HEK293 (cell line): Measurements from ENCODE around the gene LCN6.

ENCODE experiments used
- ZNF311 ChIP-seq: fragments of 450-650 bp; formaldehyde crosslinking; IDR thresholded peaks from 2 replicates; pipeline ENCODE4 v1.5.1; 2017; ENCODE audit warnings: missing biosample characterization, missing genetic modification characterization, borderline replicate concordance
- ZNF514 ChIP-seq: fragments of 450-650 bp; formaldehyde crosslinking; IDR thresholded peaks from 2 replicates; pipeline ENCODE4 v1.5.1; 2016; ENCODE audit warnings: missing biosample characterization, missing genetic modification characterization
- TF ChIP-seq, protein P1 (sequence below): fragments of 450-650 bp; formaldehyde crosslinking; IDR thresholded peaks from 2 replicates; pipeline ENCODE4 v1.5.1; 2016; ENCODE audit warnings: missing biosample characterization, missing genetic modification characterization
- TF ChIP-seq, protein P2 (sequence below): fragments of 450-650 bp; formaldehyde crosslinking; IDR thresholded peaks from 2 replicates; pipeline ENCODE4 v1.5.1; 2016; ENCODE audit warnings: missing biosample characterization, missing genetic modification characterization, low read depth

- TF ChIP-seq, protein P1, sequence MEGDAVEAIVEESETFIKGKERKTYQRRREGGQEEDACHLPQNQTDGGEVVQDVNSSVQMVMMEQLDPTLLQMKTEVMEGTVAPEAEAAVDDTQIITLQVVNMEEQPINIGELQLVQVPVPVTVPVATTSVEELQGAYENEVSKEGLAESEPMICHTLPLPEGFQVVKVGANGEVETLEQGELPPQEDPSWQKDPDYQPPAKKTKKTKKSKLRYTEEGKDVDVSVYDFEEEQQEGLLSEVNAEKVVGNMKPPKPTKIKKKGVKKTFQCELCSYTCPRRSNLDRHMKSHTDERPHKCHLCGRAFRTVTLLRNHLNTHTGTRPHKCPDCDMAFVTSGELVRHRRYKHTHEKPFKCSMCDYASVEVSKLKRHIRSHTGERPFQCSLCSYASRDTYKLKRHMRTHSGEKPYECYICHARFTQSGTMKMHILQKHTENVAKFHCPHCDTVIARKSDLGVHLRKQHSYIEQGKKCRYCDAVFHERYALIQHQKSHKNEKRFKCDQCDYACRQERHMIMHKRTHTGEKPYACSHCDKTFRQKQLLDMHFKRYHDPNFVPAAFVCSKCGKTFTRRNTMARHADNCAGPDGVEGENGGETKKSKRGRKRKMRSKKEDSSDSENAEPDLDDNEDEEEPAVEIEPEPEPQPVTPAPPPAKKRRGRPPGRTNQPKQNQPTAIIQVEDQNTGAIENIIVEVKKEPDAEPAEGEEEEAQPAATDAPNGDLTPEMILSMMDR (tag by site-specific recombination), result no peak
- no peak for TF ChIP-seq ZNF311 (tag by site-specific recombination)
- TF ChIP-seq, protein P2, sequence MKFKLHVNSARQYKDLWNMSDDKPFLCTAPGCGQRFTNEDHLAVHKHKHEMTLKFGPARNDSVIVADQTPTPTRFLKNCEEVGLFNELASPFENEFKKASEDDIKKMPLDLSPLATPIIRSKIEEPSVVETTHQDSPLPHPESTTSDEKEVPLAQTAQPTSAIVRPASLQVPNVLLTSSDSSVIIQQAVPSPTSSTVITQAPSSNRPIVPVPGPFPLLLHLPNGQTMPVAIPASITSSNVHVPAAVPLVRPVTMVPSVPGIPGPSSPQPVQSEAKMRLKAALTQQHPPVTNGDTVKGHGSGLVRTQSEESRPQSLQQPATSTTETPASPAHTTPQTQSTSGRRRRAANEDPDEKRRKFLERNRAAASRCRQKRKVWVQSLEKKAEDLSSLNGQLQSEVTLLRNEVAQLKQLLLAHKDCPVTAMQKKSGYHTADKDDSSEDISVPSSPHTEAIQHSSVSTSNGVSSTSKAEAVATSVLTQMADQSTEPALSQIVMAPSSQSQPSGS, result no peak
- TF ChIP-seq ZNF514 (tag by site-specific recombination), result no peak
Observed at GRCh38 chr9:136740069-136740468, 8.3 kb downstream of the LCN6 start.
